Upper lobe of right lung (tissue), 1 donor: Measurements from ENCODE around the gene LAIR2. TPM values are rescaled to one million over a fixed set of nuclear protein-coding genes. Genes with fewer than 3 reads are reported as not detected.

Source experiments
- ATAC-seq: fragments of 200-7000 bp; cut with Tn5 transposase; one replicate; pipeline ENCODE4 v1.9.1; 2020; ENCODE audit warnings: mild to moderate bottlenecking, moderate library complexity
- DNase-seq: peaks from one replicate; pipeline ENCODE4 v3.0.0-alpha.2; 2020
- H3K27ac ChIP-seq: fragments of 200-600 bp; one replicate; pipeline ENCODE4 v1.8.0; 2022
- H3K27me3 ChIP-seq: fragments of 200-600 bp; one replicate; pipeline ENCODE4 v1.8.0; 2022; ENCODE audit warnings: mild to moderate bottlenecking
- H3K36me3 ChIP-seq: fragments of 200-600 bp; one replicate; pipeline ENCODE4 v1.8.0; 2022
- H3K4me1 ChIP-seq: fragments of 200-600 bp; one replicate; pipeline ENCODE4 v1.8.0; 2022
- H3K4me3 ChIP-seq: fragments of 200-600 bp; one replicate; pipeline ENCODE4 v1.8.0; 2022; ENCODE audit warnings: mild to moderate bottlenecking
- H3K9me3 ChIP-seq: fragments of 200-600 bp; one replicate; pipeline ENCODE4 v1.8.0; 2022
- intact Hi-C: fragments of 100-400 bp; cut with DNase I; formaldehyde crosslinking; loops from one replicate; pipeline ENCODE4 v1.11.0; 2022
- total RNA-seq: library from RNA; stranded (reverse); fragmentation: NEBNext Ultra II Directional; extraction: Animal tissue kit (Norgen Biotek cat#: 25700); gene quantifications from one replicate; pipeline ENCODE4 v1.2.1, GENCODE V29; 2021
- TF ChIP-seq, protein P1 (sequence below): fragments of 200-600 bp; IDR thresholded peaks from one replicate; pipeline ENCODE4 v1.8.0; 2022; ENCODE audit warnings: antibody characterized with exemption
- donor health status: DM: no; HTN: yes; CAD: no; lungs with severe emphysema.

Gene LAIR2
- total RNA-seq, 1 donor from 2014 or later, result not detected

DNA sequence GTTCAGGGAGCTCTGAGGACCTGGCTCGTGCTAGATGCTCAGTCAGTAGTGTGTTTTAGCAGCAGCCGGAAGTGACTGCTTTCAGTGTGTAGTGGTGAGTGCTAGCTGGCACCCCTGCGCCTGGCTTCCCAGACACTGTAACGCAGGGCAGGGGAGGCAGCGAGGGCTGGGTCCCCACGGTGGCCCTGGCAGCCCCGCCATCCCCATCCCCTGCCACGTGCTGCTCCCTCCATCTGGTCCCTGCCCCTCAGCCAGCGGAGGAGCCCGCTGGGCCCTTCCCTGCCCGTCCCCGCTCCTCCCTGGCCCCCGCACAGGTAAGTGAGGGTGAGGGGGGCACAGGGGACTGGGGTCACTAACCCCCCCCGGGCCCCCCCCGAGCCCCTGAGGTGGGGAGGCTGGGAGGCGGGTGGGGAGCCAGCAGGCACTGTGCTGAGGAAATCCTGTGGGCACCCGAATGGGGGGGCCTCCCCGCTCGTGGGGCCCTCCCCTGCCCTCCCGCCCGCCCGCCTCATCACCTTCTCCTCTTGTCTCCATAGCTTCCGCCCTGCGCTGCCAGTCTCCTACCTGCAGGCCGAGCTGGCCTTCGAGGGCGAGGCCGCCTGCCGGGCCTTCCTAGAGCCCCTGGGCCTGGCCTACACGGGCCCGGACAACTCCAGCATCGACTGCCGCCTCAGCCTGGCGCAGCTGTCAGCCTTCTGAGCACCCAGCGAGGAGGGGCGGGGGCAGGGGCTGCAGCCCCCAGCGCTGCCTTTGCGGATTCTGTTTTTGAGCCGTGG is 42.2 kb upstream of the LAIR2 start:
- no peak overlapping the region for H3K27ac ChIP-seq
- no peaks in the 10 kb centered on the region for H3K27me3 ChIP-seq
- TF ChIP-seq, protein P1, sequence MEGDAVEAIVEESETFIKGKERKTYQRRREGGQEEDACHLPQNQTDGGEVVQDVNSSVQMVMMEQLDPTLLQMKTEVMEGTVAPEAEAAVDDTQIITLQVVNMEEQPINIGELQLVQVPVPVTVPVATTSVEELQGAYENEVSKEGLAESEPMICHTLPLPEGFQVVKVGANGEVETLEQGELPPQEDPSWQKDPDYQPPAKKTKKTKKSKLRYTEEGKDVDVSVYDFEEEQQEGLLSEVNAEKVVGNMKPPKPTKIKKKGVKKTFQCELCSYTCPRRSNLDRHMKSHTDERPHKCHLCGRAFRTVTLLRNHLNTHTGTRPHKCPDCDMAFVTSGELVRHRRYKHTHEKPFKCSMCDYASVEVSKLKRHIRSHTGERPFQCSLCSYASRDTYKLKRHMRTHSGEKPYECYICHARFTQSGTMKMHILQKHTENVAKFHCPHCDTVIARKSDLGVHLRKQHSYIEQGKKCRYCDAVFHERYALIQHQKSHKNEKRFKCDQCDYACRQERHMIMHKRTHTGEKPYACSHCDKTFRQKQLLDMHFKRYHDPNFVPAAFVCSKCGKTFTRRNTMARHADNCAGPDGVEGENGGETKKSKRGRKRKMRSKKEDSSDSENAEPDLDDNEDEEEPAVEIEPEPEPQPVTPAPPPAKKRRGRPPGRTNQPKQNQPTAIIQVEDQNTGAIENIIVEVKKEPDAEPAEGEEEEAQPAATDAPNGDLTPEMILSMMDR, result no peak
- ATAC-seq (no peak), DNase-seq (no peak)
- intact Hi-C loops, result no loop called here
- H3K4me1 ChIP-seq, result peaks cover 18% of the 10 kb centered on the region
- peaks cover 66% of the 10 kb centered on the region for H3K36me3 ChIP-seq
- H3K4me3 ChIP-seq, result no peak overlapping the region
- H3K9me3 ChIP-seq, result no peaks in the 10 kb centered on the region

DNA sequence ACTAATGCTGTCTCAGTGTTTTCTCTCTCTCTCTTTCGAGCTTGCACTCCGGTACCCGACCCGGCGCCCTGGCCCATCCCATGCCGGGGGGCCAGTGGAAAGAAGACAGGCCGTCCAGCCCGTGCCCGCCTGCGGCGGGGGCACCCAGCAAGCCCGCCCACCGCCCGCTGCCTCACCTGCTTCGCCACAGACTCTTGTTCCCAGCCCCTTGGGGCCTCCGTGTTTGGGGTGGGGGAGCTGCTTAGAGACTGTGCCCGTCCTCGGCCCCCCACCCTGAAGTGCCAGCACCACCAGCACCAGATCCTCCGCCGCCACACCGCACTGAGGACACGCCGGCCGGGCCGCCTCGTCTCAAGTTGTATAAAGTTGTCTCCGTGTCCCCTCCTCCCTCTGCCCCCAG is 41.4 kb upstream of the LAIR2 start:
- Histone ChIP-seq H3K4me3 (no peak overlapping the region), H3K27ac (peak overlapping the region; percentile 14), H3K4me1 (peaks cover 18% of the 10 kb centered on the region), H3K9me3 (no peaks in the 10 kb centered on the region), H3K36me3 (peaks cover 58% of the 10 kb centered on the region), H3K27me3 (no peaks in the 10 kb centered on the region)
- TF ChIP-seq, protein P1, result no peak
- ATAC-seq (no peak), DNase-seq (no peak)
- intact Hi-C loops, result no loop called here

DNA sequence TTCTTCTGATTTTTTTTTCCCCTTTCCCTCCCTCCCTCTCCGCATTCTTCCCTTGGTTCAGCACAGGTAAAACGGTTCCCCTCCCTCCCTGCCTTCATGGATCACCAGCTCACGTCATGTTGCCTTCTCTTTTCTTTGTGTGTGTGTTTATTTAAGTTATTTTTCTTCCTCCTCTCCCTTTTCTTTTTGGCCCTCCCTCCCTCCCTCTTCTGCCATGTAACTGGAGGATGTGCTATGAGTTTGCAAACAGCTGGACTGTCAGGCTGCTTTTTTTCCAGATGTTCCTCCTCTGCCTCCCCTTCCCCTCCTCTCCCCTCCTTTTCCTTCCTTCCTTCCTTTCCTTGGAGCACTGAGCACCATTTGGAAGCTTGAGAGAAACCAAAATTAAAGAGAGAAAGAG is 41.0 kb upstream of the LAIR2 start:
- ATAC-seq (no peak), DNase-seq (no peak)
- TF ChIP-seq, protein P1, result no peak
- peaks cover 54% of the 10 kb centered on the region for H3K36me3 ChIP-seq
- H3K4me1 ChIP-seq, result peaks cover 18% of the 10 kb centered on the region
- intact Hi-C loops, result no loop called here
- H3K4me3 ChIP-seq, result peak overlapping the region; percentile 71
- H3K27me3 ChIP-seq, result no peaks in the 10 kb centered on the region
- H3K27ac ChIP-seq, result peak overlapping the region; percentile 98
- no peaks in the 10 kb centered on the region for H3K9me3 ChIP-seq

DNA sequence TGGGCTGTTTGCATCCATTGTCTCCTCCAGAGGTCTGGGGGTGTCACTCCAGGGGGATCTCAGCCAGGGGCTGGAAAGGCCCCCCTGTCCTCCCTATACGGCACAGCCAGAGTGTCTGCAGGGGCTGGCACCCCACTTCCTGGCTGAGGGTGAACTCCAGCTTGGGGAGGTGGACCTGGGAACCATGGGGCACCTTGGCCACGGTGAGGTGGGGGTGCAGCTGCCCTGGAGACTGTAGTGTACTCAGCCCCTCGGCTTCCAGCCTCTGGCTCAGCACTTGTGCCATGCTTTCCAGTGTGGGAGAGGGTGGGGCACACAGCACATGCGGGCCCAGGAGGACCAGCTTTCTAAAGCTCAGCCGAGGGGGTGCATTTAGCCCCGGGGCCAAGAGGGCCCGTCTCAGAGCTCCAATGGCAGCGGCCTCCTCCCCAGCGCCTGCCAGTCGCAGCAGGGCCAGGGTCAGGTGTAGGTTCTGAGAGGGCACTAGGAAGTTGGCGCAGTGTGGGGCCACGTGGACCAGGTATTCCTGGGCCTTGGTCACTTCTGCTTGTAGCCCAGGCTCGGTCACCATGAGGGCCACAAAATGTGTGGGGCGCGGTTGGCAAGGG is 40.5 kb upstream of the LAIR2 start:
- ATAC-seq, result no peak
- Histone ChIP-seq H3K9me3 (no peaks in the 10 kb centered on the region), H3K27me3 (no peaks in the 10 kb centered on the region), H3K4me1 (peaks cover 18% of the 10 kb centered on the region), H3K27ac (peak overlapping the region; percentile 98), H3K4me3 (peak overlapping the region; percentile 71), H3K36me3 (peaks cover 48% of the 10 kb centered on the region)
- no peak for DNase-seq
- TF ChIP-seq, protein P1, result no peak
- intact Hi-C loops, result no loop called here

DNA sequence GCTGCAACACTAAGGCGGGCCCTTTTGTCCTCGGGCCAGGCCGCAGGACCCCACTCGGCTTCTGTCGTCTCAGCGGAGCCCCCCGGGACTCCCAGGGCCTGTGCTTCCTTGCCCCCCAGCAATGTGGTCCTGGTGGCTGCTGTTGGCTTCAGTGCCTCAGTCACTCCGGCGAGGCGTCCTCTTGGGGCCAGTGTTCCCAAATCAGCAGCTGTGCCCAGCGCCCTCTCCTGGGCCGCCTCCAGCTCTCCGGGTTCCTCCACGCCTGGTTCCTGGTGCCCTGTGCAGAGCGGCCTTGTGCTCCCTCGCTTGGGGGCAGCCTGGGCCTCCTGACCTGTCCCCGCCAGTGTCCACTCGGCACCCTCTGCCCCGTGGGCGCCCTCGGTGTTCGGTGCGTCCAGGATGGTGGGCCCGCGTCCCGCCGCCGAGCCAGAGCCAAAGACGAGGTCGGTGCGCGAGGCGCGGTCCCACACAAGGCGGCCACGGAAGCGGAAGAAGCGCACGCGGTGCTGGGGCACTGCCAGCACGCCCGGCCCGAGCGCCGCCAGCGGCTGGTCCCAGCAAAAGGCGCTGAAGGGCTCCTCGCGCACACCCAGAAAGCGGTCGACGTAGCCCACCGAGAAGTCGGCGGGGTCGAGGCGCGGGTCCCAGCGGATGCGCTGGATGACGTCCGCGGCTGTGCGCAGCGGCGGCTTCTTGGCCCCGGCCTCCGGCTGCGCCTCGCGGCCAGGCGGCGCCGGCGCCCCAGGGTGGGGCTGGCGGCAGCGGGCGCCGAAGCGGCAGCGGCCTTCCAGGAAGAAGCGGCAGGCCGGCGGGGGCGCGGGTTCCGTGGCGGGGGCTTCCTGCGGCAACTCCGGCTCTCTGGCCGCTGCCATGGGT is 39.7 kb upstream of the LAIR2 start:
- H3K36me3 ChIP-seq, result peaks cover 41% of the 10 kb centered on the region
- TF ChIP-seq, protein P1, result peak; percentile 31
- DNase-seq (peak; percentile 89), ATAC-seq (peak; percentile 40)
- peaks cover 18% of the 10 kb centered on the region for H3K4me1 ChIP-seq
- peak overlapping the region; percentile 98 for H3K27ac ChIP-seq
- no peaks in the 10 kb centered on the region for H3K27me3 ChIP-seq
- intact Hi-C loops, result no loop called here
- peak overlapping the region; percentile 71 for H3K4me3 ChIP-seq
- no peaks in the 10 kb centered on the region for H3K9me3 ChIP-seq
